Activated CD4-positive, alpha-beta T cell treated with anti-CD3 and anti-CD28 coated beads for 48 hours (primary cell): ENCODE results near the gene FBXO5.

Experiments used
- DNase-seq: peaks from one replicate; pipeline ENCODE4 v3.0.0-alpha.2; 2020

FBXO5 gene

DNA sequence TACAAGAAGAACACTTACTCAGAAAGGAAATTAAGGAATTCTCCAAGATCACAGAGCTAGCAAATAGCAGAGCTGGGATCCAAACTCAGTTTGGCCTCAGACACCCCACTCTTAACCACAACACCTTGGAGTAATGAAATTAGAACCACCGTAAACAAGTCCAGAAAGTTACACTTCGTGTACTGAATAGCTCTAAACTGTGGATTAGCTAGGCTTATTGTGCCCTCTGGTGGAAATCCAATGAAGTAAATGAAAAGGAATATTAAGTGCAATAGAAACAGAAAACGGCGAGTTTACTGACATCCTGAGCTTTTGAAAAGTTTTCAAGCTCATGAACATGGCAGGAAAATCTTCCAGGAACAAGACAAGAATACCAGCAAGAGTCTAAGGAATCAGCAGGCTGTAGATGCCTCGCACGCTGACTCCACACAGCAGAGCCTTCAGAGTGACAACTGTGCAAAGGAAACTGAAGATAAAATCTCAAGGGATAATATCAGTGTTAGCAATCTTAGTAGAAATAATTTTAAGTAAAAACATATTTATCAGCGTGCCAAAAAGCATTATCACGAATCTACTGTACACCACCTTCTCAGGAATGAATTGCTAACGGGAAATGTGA lies 34.6 kb downstream of the FBXO5 start:
- no peak for DNase-seq

DNA sequence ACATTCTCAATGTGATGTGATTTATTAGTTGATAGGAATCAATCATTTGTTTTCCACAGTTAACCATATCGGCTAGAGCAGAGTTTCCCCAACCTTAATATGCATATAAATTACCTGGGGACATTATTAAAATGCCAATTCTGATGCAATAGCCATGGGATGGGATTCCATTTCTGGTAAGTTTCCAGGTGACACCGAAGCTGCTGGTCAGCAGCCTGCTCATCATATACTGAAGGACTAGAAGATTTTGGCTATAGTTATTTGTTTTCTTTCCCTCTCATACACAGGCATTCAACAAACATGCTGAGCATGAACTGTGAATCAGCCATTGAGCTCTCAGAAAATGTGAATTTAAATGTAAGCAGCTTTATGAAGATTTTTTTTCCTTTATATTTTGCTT lies 35.8 kb downstream of the FBXO5 start:
- DNase-seq, result no peak

DNA sequence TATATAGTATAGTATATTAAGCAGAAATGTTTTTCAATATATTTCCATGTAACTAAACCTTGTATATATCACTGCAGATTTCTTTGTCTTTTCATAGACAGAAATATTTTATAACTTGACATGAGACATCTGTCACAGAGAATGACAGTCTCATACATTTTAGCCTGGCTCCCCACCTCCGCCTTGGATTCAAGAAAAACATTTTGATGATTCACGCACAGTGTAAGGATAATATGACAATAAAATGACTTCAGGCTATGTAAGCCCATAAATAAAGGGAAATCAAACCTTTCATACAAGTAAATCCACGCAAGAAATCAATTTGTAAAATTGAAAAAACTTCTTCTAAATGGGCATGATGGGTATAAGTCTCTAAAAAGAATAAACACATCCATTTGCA lies 36.4 kb downstream of the FBXO5 start:
- no peak for DNase-seq

DNA sequence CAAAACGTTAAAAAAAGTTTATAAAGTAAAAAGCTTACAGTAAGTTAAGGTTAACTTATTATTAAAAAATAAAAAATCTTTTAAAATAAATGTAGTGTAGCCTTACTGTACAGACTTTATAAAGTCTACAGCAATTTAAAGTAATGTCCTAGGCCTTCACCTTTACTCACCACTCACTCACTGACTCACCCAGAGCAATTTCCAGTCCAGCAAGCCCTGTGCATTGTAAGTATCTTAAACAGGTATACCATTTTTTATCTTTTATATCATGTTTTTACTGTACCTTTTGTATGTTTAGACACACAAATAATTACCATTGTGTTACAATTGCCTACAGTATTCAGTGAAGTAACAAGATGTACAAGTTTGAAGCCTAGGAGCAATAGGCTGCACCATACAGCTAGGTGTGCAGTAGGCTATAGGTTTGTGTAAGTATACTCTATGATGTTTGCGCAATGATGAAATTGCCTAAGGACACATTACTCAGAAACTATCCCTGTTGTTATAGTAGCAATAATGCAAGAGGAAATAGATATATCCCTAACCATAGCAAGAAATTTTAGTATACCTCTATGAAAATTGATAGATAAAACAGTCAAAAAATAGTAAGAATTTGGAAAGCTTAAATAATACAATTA lies 39.5 kb downstream of the FBXO5 start:
- DNase-seq, result no peak

DNA sequence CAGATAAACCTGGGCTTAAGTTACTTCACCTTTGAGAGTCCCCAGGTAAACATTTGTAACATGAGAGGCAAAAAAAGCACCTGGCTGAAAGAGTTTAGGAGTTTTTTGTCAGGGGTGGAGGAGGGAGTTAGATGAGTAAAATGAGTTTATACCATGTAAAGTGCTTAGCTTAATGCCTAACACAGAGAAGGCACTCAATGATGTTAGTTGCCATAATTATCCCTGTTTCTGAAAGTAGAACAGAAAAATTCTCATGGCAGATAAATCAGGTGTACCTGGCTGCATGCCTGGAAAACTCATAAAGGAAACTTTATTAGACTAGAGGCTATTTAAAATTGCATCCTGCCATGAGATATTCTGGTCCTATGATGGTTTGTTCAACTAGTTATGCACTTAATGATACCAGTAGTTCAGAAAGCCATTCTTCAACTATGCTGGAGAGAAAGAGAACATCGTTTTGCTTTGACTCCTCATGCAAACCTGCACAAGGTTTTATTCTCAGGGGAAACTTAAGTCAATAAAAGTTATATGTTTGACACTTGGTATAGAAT lies 40.4 kb downstream of the FBXO5 start:
- DNase-seq, result no peak

DNA sequence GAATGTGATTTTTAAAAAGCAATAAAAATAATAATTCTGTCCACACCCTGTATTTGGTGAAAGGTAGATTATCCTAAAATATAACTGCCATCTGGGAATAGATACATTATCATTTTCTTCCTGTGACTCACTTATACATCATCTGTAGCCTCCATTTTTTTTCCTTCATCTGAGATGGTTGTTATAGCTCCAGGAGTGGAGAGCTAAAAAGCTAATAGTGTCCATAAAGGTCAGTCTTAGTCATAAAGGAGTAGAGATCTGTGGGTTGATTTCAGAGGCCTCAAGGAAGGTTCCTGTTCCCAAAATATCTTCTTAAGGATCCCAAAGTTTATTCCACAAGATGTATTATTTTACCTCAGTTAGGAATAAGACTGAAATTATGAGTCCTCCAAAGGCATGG lies 41.1 kb downstream of the FBXO5 start:
- no peak for DNase-seq

DNA sequence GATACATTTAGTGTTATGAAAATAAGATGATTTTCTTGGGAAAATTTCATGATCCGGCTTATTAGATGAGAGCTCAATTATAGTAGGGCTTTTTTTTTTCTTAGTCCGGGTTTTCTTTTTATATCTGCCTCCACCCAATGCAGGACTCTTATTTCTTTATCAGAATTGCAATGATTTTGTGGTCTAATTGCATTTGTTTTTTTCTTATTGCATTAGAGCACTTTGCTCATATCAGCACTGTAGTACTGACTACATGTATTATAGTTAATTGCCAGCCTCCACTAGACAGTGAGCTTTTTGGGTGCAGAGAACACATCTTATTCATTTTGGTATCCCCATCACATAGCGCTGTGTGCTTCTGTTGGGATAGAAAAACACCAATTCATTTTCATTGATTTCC lies 50.0 kb downstream of the FBXO5 start:
- DNase-seq, result no peak

DNA sequence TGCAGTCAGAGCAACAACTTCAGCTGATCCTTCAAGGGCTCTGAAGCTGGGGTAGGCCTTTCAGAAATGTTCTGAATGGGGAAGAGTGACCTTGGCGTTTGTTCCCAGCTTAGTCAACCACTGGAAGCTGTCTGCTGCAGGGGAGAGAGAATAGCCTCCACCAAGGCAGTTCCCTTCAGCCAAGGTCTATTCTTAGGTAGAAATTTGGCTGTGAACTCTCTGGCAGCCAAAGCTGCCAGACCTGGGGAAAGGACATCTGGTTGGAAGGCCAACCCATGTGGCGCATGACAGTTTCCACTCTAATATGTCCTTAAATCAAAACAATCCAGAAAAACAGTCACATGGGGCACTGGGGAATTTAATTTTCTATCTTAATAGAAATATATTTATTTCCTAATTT lies 60.1 kb downstream of the FBXO5 start:
- DNase-seq, result no peak
